ENCODE measurements around the gene CDT1.

CDT1 gene

DNA sequence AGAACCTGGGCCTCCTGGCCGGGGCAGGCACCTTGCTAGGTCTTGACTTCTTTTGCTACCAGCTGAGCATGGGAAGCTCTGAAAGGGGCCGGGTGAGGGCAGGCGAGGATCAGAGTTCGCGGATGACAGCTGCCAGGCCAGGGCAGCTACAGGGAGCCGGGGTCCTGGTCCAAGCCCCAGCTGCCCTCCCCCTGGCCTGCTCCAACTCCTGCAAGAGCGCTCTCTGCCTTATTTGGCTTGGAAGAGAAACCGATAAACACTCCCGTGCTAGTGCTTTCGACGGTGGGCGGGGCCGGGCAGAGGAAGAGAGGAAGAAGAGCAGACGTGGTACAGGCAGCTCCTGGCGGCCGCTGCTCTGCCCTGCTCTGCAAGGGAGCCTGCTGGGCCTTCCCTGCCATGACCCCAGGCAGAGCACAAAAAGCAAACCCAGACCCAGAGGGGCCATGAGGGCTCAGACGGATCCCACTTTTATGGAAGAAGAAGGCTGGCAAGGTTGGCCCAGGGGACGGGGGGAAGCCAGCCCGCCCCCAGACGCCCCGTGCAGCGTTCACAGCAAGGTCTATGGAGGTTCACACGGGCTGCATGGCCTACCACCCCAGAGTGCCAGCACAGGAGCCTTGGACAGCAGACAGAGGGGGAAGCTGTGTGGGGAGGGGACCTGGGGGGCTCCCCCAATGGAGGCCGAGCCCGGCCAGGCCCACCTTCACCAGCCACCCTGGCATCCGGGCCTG, 44.2 kb upstream of the CDT1 start:
- peak overlapping the region; percentile 82 for H3K27ac ChIP-seq

DNA sequence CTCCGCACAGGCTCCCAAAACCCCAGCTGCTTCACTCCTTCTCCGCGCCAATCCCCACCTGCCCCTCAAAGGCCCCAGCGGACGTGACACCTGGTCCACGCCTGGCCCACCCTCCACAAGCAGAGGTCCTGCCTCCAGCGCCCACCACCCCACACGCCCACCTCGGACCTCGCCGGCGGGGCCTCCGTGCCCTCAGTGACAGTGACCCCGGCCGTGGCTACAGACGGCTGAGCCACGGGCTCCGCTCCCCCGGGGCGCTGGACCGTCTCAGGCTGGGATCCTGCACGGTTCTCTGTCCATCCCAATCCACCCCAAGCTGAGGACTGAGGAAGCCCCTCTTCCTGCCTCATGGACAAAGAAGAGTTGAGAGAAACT, 43.6 kb upstream of the CDT1 start:
- TF ChIP-seq, protein P1, sequence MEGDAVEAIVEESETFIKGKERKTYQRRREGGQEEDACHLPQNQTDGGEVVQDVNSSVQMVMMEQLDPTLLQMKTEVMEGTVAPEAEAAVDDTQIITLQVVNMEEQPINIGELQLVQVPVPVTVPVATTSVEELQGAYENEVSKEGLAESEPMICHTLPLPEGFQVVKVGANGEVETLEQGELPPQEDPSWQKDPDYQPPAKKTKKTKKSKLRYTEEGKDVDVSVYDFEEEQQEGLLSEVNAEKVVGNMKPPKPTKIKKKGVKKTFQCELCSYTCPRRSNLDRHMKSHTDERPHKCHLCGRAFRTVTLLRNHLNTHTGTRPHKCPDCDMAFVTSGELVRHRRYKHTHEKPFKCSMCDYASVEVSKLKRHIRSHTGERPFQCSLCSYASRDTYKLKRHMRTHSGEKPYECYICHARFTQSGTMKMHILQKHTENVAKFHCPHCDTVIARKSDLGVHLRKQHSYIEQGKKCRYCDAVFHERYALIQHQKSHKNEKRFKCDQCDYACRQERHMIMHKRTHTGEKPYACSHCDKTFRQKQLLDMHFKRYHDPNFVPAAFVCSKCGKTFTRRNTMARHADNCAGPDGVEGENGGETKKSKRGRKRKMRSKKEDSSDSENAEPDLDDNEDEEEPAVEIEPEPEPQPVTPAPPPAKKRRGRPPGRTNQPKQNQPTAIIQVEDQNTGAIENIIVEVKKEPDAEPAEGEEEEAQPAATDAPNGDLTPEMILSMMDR (conservative IDR thresholded peaks at IDR 0.05): no peak
- H3K27ac ChIP-seq: peak overlapping the region; percentile 82

More for the DNA sequence above, 44.2 kb upstream of the CDT1 start:
- TF ChIP-seq, protein P1 (conservative IDR thresholded peaks at IDR 0.05): no peak

DNA sequence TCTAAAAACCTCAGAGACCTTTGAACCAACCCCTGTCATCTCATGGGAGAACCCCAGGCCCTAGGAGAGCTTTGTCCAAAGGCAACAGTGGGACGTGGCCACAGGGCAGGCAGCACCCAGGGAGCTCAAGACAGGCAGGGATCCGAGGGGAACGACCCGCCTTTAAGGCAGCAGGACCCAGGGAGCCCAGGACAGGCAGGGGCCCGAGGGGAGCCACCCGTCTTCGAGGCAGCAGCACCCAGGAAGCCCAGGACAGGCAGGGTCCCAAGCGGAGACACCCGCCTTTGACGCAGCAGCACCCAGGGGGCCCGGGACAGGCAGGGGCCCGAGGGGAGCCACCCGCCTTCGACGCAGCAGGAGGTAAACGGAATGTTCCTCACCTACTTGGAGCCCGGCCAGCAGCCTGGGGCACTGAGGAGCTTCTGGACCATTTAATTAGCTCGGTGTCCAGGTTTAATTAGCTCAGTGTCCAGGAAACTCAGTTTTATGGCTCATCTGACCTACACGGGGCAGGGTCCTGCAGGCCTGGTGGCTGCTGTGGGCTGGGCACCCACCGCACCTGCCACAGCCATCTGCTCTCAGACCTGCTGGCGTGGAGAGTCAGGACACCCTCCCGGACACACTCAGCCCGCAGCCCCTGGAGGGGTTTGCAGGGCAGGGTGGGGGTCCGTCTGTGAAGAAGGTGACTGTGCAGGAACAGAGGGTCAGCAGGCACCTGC, 43.0 kb upstream of the CDT1 start:
- TF ChIP-seq, protein P1 (conservative IDR thresholded peaks at IDR 0.05): no peak
- H3K27ac ChIP-seq: peak overlapping the region; percentile 82

DNA sequence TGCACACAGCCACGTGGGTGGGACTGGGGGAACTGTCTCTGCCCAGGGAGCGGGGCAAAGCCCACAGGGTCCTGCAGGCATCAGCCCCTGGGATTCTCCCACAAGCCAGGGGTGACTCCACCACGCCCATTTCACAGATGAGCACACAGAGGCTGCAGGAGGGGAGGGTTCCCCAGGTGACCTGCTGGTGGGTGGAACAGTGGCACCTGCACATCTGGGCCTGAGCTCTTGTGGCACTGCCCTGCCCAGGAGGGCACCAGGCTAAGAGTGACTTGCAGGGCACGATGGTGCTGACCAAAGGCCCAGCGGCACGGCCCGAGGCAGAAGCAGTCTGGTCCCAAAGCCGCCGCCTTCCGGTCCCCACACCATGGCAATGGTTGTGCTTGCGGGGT, 42.5 kb upstream of the CDT1 start:
- peak overlapping the region; percentile 82 for H3K27ac ChIP-seq
- TF ChIP-seq, protein P1 (conservative IDR thresholded peaks at IDR 0.05): no peak

DNA sequence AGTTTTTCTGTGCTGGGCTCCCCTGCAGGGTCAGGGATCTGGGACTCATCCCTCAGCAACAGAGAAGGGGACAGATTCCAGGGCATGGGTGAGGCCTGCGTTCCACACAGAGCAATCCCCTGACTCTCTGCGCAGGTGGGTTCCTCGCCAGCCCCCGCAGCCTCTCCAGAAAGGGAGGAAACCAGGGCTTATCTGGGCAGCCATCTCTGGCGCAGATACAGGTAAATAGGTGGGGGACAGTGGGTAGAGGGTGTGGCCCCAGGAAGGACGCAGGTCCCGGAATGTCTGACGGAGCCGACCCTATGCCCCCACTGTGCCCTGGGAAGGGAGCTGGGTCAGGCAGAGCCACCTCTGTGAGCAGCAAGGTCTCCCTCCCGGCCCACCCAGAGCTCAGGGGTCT, 41.8 kb upstream of the CDT1 start:
- TF ChIP-seq, protein P1 (conservative IDR thresholded peaks at IDR 0.05): no peak
- peak overlapping the region; percentile 82 for H3K27ac ChIP-seq

DNA sequence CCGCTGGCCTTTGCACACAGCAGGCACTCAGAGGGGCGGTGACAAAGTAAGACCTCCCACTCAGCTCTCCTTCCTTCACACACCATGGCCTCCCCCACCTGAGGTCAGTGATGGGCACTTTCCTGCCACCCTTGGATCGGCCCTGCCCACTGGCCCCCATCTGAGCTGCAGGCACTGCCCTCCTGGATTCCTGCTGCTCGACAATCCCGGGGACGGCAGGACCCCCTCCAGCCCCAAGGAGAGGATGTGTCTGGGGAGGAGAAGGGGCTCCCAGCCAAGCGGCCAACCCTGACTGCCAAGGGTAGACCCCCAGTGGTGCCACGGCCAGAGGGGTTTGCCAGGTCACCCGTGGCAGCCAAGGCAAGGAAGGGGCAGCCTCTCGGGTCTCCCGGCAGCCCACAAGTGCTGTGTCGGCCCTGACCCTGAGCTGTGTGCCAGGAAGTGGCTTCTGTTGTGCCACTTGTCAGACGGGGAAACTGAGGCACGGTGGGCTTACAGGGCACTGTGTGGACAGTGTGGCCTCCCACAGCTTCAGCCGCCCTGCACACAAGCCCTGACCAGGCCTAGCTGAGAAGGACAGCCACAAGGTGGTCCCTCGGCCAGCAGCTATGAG, 41.2 kb upstream of the CDT1 start:
- H3K27ac ChIP-seq: peak overlapping the region; percentile 82
- TF ChIP-seq, protein P1 (conservative IDR thresholded peaks at IDR 0.05): no peak

DNA sequence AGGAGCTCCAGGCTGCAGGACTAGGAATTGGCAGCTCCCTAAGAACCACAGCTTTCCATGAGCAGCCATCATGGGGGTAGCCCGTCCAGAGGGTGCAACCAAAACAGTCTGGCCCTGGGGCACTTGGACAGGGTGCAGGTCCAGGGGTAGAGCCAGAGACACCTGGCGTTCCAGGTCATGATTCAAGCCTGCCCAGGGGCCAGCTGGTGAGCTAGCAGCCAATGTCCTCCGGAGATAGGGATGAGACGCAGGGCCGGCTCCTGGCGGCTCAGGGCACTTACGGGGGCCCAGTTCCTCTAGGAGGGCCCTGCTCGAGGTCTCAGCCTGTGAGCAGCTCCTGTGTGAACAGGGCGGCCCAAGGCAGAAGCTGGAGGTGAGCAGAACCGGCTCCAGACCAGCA, 40.6 kb upstream of the CDT1 start:
- peak overlapping the region; percentile 82 for H3K27ac ChIP-seq
- TF ChIP-seq, protein P1 (conservative IDR thresholded peaks at IDR 0.05): no peak
